SK-N-SH (cell line): Measurements from ENCODE around the gene LGALS8. TPM values are rescaled to one million over a fixed set of nuclear protein-coding genes. Genes with fewer than 3 reads are reported as not detected.

Experiments
- CTCF ChIA-PET: fragments of 300-600, 350-600 bp; formaldehyde crosslinking; extraction: SDS; loops from one replicate; lab custom pipeline; 2021; lab: Yijun Ruan, JAX
- POLR2A ChIA-PET: fragments of 350-600 bp; sonication (Branson Sonifier 250); formaldehyde crosslinking; extraction: SDS; loops from one replicate; lab custom pipeline; 2020; ENCODE audit warnings: antibody characterized with exemption, inconsistent platforms; lab: Yijun Ruan, JAX
- DNase-seq: peaks from one replicate; pipeline ENCODE4 v3.0.0; 2012
- H2AFZ ChIP-seq: fragments of 200-600 bp; sonication (generic); 2 replicates; pipeline ENCODE4 v1.8.1; 2016; ENCODE audit warnings: antibody characterized with exemption, mild to moderate bottlenecking, low read depth
- H3F3A ChIP-seq: fragments of 200-600 bp; sonication (generic); replicated peaks from 2 replicates; pipeline ENCODE3; 2016; ENCODE audit warnings: antibody characterized with exemption, mild to moderate bottlenecking; ENCODE audit not compliant: insufficient read depth
- H3K27ac ChIP-seq, 2 experiments: fragments of 200-500 bp in 1 of 2; fragments of 200-600 bp in 1 of 2; sonication (Bioruptor generic) in 1 of 2; sonication (generic), shearing (Covaris generic) in 1 of 2; 2 replicates each; pipeline versions ENCODE4 v1.5.1 to v1.6.1; 2014 to 2016; ENCODE audit warnings: low read depth in 2 of 2, inconsistent platforms in 1 of 2, low read length in 1 of 2, mild to moderate bottlenecking in 1 of 2, mixed read lengths in 1 of 2
- H3K27me3 ChIP-seq: fragments of 200-600 bp; sonication (generic), shearing (Covaris generic); 2 replicates; pipeline ENCODE4 v1.6.1; 2016; ENCODE audit warnings: mixed run types; ENCODE audit not compliant: insufficient read depth
- H3K36me3 ChIP-seq, 2 experiments: fragments of 200-500 bp in 1 of 2; fragments of 200-600 bp in 1 of 2; sonication (Bioruptor generic) in 1 of 2; sonication (generic) in 1 of 2; replicated peaks in 1 of 2; 2 replicates each; pipeline versions ENCODE3 to v1.5.1; 2014 to 2016; ENCODE audit warnings: low read length in 1 of 2, mild to moderate bottlenecking in 1 of 2; ENCODE audit not compliant: insufficient read depth in 2 of 2, control insufficient read depth in 1 of 2
- H3K4me1 ChIP-seq, 2 experiments: fragments of 200-500 bp in 1 of 2; fragments of 200-600 bp in 1 of 2; sonication (Bioruptor generic) in 1 of 2; sonication (generic), shearing (Covaris generic) in 1 of 2; 2 replicates each; pipeline versions ENCODE4 v1.5.1 to v1.6.1; 2014 to 2016; ENCODE audit warnings: low read depth in 1 of 2, low read length in 1 of 2, mixed run types in 1 of 2; ENCODE audit not compliant: insufficient read depth in 2 of 2, control insufficient read depth in 1 of 2
- H3K4me2 ChIP-seq: fragments of 200-600 bp; sonication (generic), shearing (Covaris generic); 2 replicates; pipeline ENCODE4 v1.6.1; 2017; ENCODE audit warnings: mixed run types
- H3K4me3 ChIP-seq, 2 experiments: fragments of 200-500 bp in 1 of 2; fragments of 200-600 bp in 1 of 2; sonication (Bioruptor generic) in 1 of 2; sonication (generic), shearing (Covaris generic) in 1 of 2; 2 replicates each; pipeline versions ENCODE4 v1.5.1 to v1.8.1; 2014 to 2016; ENCODE audit warnings: low read depth in 2 of 2, inconsistent platforms in 1 of 2, low read length in 1 of 2, mild to moderate bottlenecking in 1 of 2, mixed read lengths in 1 of 2, moderate library complexity in 1 of 2
- H3K79me2 ChIP-seq: fragments of 200-600 bp; sonication (generic); 2 replicates; pipeline ENCODE4 v1.8.1; 2017; ENCODE audit warnings: mild to moderate bottlenecking; ENCODE audit not compliant: insufficient read depth
- H3K9ac ChIP-seq: fragments of 200-600 bp; sonication (generic); 2 replicates; pipeline ENCODE4 v1.6.1; 2017; ENCODE audit warnings: mixed run types
- H3K9me2 ChIP-seq: fragments of 200-600 bp; sonication (generic); 2 replicates; pipeline ENCODE4 v1.6.1; 2017; ENCODE audit warnings: mixed run types
- H3K9me3 ChIP-seq: fragments of 200-600 bp; sonication (generic); 2 replicates; pipeline ENCODE4 v1.6.1; 2017; ENCODE audit warnings: mixed run types, mild to moderate bottlenecking, moderate library complexity
- H4K20me1 ChIP-seq: fragments of 200-600 bp; sonication (generic); 2 replicates; pipeline ENCODE4 v1.6.1; 2017; ENCODE audit warnings: mild to moderate bottlenecking, mixed run types; ENCODE audit not compliant: insufficient read depth
- FOSL2 ChIP-seq: IDR thresholded peaks from 2 replicates; pipeline ENCODE4 v1.4.0; 2012; ENCODE audit warnings: low read depth, mild to moderate bottlenecking, moderate library complexity, borderline replicate concordance
- GABPA ChIP-seq: IDR thresholded peaks from 2 replicates; pipeline ENCODE4 v1.4.0; 2012; ENCODE audit warnings: low read depth, mild to moderate bottlenecking
- JUND ChIP-seq: IDR thresholded peaks from 2 replicates; pipeline ENCODE4 v1.4.0; 2012
- NRF1 ChIP-seq: IDR thresholded peaks from 2 replicates; pipeline ENCODE4 v1.6.1; 2012; ENCODE audit warnings: low read depth, mild to moderate bottlenecking, low read length
- POLR2AphosphoS5 ChIP-seq: IDR thresholded peaks from 2 replicates; pipeline ENCODE4 v1.6.1; 2012; ENCODE audit warnings: low read depth, low read length
- RFX5 ChIP-seq: IDR thresholded peaks from 2 replicates; pipeline ENCODE4 v1.6.1; 2012; ENCODE audit warnings: mild to moderate bottlenecking, improper control_type of control experiment, low read length
- RXRA ChIP-seq: IDR thresholded peaks from 2 replicates; pipeline ENCODE4 v1.4.0; 2012; ENCODE audit warnings: low read depth, mild to moderate bottlenecking, borderline replicate concordance
- SMC3 ChIP-seq: IDR thresholded peaks from 2 replicates; pipeline ENCODE4 v1.6.1; 2012; ENCODE audit warnings: low read depth, low read length, improper control_type of control experiment
- WGBS: methylation state at CpG from one replicate; pipeline ENCODE4 v1.1.6; 2017; ENCODE audit warnings: low lambda C conversion rate; 5-methylcytosine and 5-hydroxymethylcytosine counted together
- polyA plus RNA-seq, 3 experiments: library from polyadenylated mRNA; depleted of rRNA; stranded (reverse); fragments of >200 nt; gene quantifications; 2 replicates each; pipeline ENCODE4 v1.2.3, GENCODE V29; 2012
- TF ChIP-seq, protein P1 (sequence below): IDR thresholded peaks from 2 replicates; pipeline ENCODE4; 2012
- TF ChIP-seq, protein P2 (sequence below): fragments of 150-350 bp; IDR thresholded peaks from 2 replicates; pipeline ENCODE4 v1.6.1; 2016; ENCODE audit warnings: mild to moderate bottlenecking, low read depth, low read length
- TF ChIP-seq, protein P3 (sequence below): IDR thresholded peaks from 2 replicates; pipeline ENCODE4 v1.4.0; 2012; ENCODE audit warnings: low read depth, borderline replicate concordance

Gene LGALS8
- polyA plus RNA-seq, 1 of the 3 experiments (the other 2 are of a cell fraction) = 18.9 TPM

DNA sequence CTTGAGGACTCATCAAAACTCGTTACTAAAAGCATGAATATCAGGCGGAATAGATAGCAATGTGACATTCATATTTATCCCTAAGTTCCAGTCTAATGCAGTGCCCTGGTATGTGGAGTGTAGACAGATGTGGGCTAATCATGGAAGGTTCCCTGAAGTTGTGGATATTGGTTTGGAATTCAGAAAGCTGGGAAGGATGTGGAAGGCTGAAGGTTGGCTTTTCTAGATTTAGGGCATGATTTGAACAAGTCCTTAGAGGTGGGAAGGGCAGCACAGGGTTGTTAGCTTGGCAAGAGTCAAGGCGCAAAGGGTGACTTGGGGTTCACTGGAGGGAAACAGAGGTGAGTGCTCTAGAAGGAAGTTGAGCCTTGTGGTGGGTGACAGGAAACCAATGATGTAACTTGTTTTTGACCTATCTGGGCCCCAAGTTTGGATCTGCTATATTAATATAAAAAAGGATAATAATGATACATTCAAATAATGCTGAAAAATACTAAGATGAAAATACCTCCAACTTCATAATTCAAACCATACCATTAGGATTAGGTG is 21.9 kb downstream of the LGALS8 start (continued):
- TF ChIP-seq, protein P1, sequence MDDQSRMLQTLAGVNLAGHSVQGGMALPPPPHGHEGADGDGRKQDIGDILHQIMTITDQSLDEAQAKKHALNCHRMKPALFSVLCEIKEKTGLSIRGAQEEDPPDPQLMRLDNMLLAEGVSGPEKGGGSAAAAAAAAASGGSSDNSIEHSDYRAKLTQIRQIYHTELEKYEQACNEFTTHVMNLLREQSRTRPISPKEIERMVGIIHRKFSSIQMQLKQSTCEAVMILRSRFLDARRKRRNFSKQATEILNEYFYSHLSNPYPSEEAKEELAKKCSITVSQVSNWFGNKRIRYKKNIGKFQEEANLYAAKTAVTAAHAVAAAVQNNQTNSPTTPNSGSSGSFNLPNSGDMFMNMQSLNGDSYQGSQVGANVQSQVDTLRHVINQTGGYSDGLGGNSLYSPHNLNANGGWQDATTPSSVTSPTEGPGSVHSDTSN = no peak
- TF ChIP-seq, protein P2, sequence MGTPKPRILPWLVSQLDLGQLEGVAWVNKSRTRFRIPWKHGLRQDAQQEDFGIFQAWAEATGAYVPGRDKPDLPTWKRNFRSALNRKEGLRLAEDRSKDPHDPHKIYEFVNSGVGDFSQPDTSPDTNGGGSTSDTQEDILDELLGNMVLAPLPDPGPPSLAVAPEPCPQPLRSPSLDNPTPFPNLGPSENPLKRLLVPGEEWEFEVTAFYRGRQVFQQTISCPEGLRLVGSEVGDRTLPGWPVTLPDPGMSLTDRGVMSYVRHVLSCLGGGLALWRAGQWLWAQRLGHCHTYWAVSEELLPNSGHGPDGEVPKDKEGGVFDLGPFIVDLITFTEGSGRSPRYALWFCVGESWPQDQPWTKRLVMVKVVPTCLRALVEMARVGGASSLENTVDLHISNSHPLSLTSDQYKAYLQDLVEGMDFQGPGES = no peak
- TF ChIP-seq SMC3 = no peak
- no peak for TF ChIP-seq JUND
- no peak for TF ChIP-seq GABPA

DNA sequence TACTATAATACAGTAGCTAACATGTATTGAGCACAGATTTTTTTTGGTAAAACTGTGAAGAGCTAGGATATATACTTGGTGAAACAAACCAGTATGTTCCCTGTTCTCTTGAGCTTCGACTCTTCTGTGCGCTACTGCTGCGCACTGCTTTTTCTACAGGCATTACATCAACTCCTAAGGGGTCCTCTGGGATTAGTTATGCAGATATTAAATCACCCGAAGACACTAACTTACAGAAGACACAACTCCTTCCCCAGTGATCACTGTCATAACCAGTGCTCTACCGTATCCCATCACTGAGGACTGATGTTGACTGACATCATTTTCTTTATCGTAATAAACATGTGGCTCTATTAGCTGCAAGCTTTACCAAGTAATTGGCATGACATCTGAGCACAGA is 24.7 kb downstream of the LGALS8 start:
- no peak for DNase-seq
- CTCF ChIA-PET = interaction anchor here (1.3 kb wide), 1 partner anchor 12 kb away, joined by 9 read pairs; no protein-coding TSS in a partner anchor
- H3K9ac ChIP-seq = no peak overlapping the region
- TF ChIP-seq, protein P2 = no peak
- TF ChIP-seq FOSL2 (no peak), POLR2AphosphoS5 (no peak), RXRA (no peak), NRF1 (no peak), RFX5 (no peak)
- TF ChIP-seq, protein P3, sequence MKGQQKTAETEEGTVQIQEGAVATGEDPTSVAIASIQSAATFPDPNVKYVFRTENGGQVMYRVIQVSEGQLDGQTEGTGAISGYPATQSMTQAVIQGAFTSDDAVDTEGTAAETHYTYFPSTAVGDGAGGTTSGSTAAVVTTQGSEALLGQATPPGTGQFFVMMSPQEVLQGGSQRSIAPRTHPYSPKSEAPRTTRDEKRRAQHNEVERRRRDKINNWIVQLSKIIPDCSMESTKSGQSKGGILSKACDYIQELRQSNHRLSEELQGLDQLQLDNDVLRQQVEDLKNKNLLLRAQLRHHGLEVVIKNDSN = no peak
- 87% methylated on average over 6 of the region's 6 CpGs for WGBS
- no peak overlapping the region for H3K4me2 ChIP-seq
- H2AFZ ChIP-seq = no peak overlapping the region
- no peaks in the 10 kb centered on the region for H4K20me1 ChIP-seq
- POLR2A ChIA-PET = interaction anchor here (1.2 kb wide), 1 partner anchor 9 kb away, joined by 3 read pairs; no protein-coding TSS in a partner anchor
- no peaks in the 10 kb centered on the region for H3K9me3 ChIP-seq
- H3K79me2 ChIP-seq = no peaks in the 10 kb centered on the region
- no peaks in the 10 kb centered on the region for H3F3A ChIP-seq
- H3K36me3 ChIP-seq = peaks cover 83 to 94% of the 10 kb centered on the region in 2 experiments
- H3K9me2 ChIP-seq = no peaks in the 10 kb centered on the region
- no peak overlapping the region for H3K4me3 ChIP-seq
- H3K27me3 ChIP-seq = no peaks in the 10 kb centered on the region
- peaks cover 0 to 2% of the 10 kb centered on the region in 2 experiments; a peak in 1 of 4 replicates for H3K4me1 ChIP-seq
- H3K27ac ChIP-seq = no peak overlapping the region; a peak in 1 of 4 replicates
